IMR-90 (cell line): ENCODE data around the gene ATXN10. TPM values are rescaled to one million over a fixed set of nuclear protein-coding genes. Genes with fewer than 3 reads are reported as not detected.

Source experiments
- ATAC-seq: fragments of 200-7000 bp; cut with Tn5 transposase; 2 replicates; pipeline ENCODE4 v1.9.1; 2020; ENCODE audit warnings: low read depth, mild to moderate bottlenecking, moderate library complexity
- BruUV-seq: library from RNA; stranded (reverse); fragments of 400-500 nt; replicated peaks from 2 replicates; lab custom pipeline; 2021; lab: Mats Ljungman, UMichigan
- CTCF ChIA-PET: fragments of 300-600 bp; formaldehyde crosslinking; extraction: SDS; loops from one replicate; lab custom pipeline; 2021; ENCODE audit warnings: antibody characterized with exemption; lab: Yijun Ruan, JAX
- POLR2A ChIA-PET: fragments of 300-600 bp; sonication (Branson Sonifier 250); formaldehyde crosslinking; loops from one replicate; lab custom pipeline; 2022; ENCODE audit warnings: antibody characterized with exemption; ENCODE audit not compliant: unreplicated experiment; lab: Charles Lee
- DNase-seq: peaks from one replicate; pipeline ENCODE4 v3.0.0; 2013
- H2AFZ ChIP-seq: replicated peaks from 2 replicates; pipeline ENCODE3; 2013; ENCODE audit warnings: low read length, mild to moderate bottlenecking; ENCODE audit not compliant: poor library complexity
- H2AK5ac ChIP-seq: 2 replicates; pipeline ENCODE4 v1.6.1; 2013; ENCODE audit warnings: low read depth, low read length, inconsistent platforms
- H2AK9ac ChIP-seq: replicated peaks from 2 replicates; pipeline ENCODE3; 2013; ENCODE audit warnings: mild to moderate bottlenecking, low read depth, low read length, moderate library complexity; ENCODE audit not compliant: poor library complexity
- H2BK120ac ChIP-seq: 2 replicates; pipeline ENCODE4 v1.6.1; 2013; ENCODE audit warnings: low read depth, low read length, inconsistent platforms
- H2BK15ac ChIP-seq: 3 replicates; pipeline ENCODE4 v1.6.1; 2013; ENCODE audit warnings: low read depth, low read length, inconsistent platforms
- H2BK20ac ChIP-seq: 2 replicates; pipeline ENCODE4 v1.6.1; 2013; ENCODE audit warnings: low read depth, mild to moderate bottlenecking, inconsistent platforms, low read length, moderate library complexity
- H2BK5ac ChIP-seq: 2 replicates; pipeline ENCODE4 v1.6.1; 2013; ENCODE audit warnings: mild to moderate bottlenecking, low read depth, low read length, inconsistent platforms; ENCODE audit not compliant: poor library complexity, severe bottlenecking
- H3K14ac ChIP-seq: replicated peaks from 2 replicates; pipeline ENCODE4 v1.6.1; 2013; ENCODE audit warnings: low read depth, low read length, inconsistent platforms
- H3K18ac ChIP-seq: 2 replicates; pipeline ENCODE4 v1.6.1; 2013; ENCODE audit warnings: low read depth, low read length, control low read depth
- H3K23ac ChIP-seq: 2 replicates; pipeline ENCODE4 v1.6.1; 2013; ENCODE audit warnings: low read depth, low read length, inconsistent platforms
- H3K27ac ChIP-seq: 2 replicates; pipeline ENCODE4 v1.5.1; 2013; ENCODE audit warnings: mild to moderate bottlenecking, control low read depth, low read length; ENCODE audit not compliant: insufficient read depth
- H3K27me3 ChIP-seq: 2 replicates; pipeline ENCODE4 v1.6.1; 2013; ENCODE audit warnings: low read length; ENCODE audit not compliant: control insufficient read depth, insufficient read depth
- H3K36me3 ChIP-seq: 2 replicates; pipeline ENCODE4 v1.6.1; 2013; ENCODE audit warnings: low read length, mixed read lengths; ENCODE audit not compliant: control insufficient read depth, insufficient read depth
- H3K4ac ChIP-seq: 2 replicates; pipeline ENCODE4 v1.6.1; 2013; ENCODE audit warnings: low read depth, low read length, inconsistent platforms
- H3K4me1 ChIP-seq: 2 replicates; pipeline ENCODE4 v1.6.1; 2013; ENCODE audit warnings: low read length, mixed read lengths; ENCODE audit not compliant: control insufficient read depth, insufficient read depth
- H3K4me2 ChIP-seq: 2 replicates; pipeline ENCODE4 v1.6.1; 2013; ENCODE audit warnings: low read depth, mild to moderate bottlenecking, control low read depth, low read length, moderate library complexity
- H3K4me3 ChIP-seq: 2 replicates; pipeline ENCODE4 v1.5.1; 2013; ENCODE audit warnings: low read depth, mild to moderate bottlenecking, control low read depth, low read length, moderate library complexity; ENCODE audit not compliant: insufficient read depth
- H3K56ac ChIP-seq: 2 replicates; pipeline ENCODE4 v1.6.1; 2013; ENCODE audit warnings: low read length, inconsistent platforms; ENCODE audit not compliant: insufficient read depth; ENCODE audit errors: extremely low read depth
- H3K79me1 ChIP-seq, 2 experiments: 2 replicates each; pipeline ENCODE4 v1.6.1; 2013; ENCODE audit warnings: low read length in 2 of 2, inconsistent platforms in 1 of 2, low read depth in 1 of 2
- H3K9ac ChIP-seq: 2 replicates; pipeline ENCODE4 v1.6.1; 2013; ENCODE audit warnings: low read depth, low read length, control low read depth
- H3K9me1 ChIP-seq: 2 replicates; pipeline ENCODE4 v1.6.1; 2013; ENCODE audit warnings: low read length, inconsistent platforms; ENCODE audit not compliant: insufficient read depth
- H3K9me3 ChIP-seq: 2 replicates; pipeline ENCODE4 v1.6.1; 2013; ENCODE audit warnings: low read length; ENCODE audit not compliant: control insufficient read depth, insufficient read depth
- H4K20me1 ChIP-seq: 2 replicates; pipeline ENCODE4 v1.6.1; 2013; ENCODE audit warnings: low read length, inconsistent platforms; ENCODE audit not compliant: insufficient read depth
- H4K5ac ChIP-seq: 2 replicates; pipeline ENCODE4 v1.6.1; 2013; ENCODE audit warnings: mild to moderate bottlenecking, low read depth, low read length, control low read depth
- H4K8ac ChIP-seq, 2 experiments: 2 replicates each; pipeline ENCODE4 v1.6.1; 2013; ENCODE audit warnings: low read depth in 2 of 2, low read length in 2 of 2, control low read depth in 1 of 2, inconsistent platforms in 1 of 2
- H4K91ac ChIP-seq: 2 replicates; pipeline ENCODE4 v1.6.1; 2013; ENCODE audit warnings: low read depth, low read length, inconsistent platforms; ENCODE audit not compliant: insufficient read depth
- CEBPB ChIP-seq: IDR thresholded peaks from 2 replicates; pipeline ENCODE4 v1.6.1; 2012; ENCODE audit warnings: low read depth, low read length, improper control_type of control experiment
- CHD1 ChIP-seq: IDR thresholded peaks from 2 replicates; pipeline ENCODE4 v1.6.1; 2012; ENCODE audit warnings: low read depth, low read length, improper control_type of control experiment
- FOS ChIP-seq: fragments of 150-350 bp; IDR thresholded peaks from 2 replicates; pipeline ENCODE4 v1.6.1; 2016; ENCODE audit warnings: low read depth, low read length
- NFE2L2 ChIP-seq: fragments of 150-350 bp; IDR thresholded peaks from 2 replicates; pipeline ENCODE4 v1.6.1; 2016; ENCODE audit warnings: low read depth, mild to moderate bottlenecking, low read length
- RCOR1 ChIP-seq: IDR thresholded peaks from 2 replicates; pipeline ENCODE4 v1.6.1; 2012; ENCODE audit warnings: mild to moderate bottlenecking, low read length, improper control_type of control experiment; ENCODE audit not compliant: insufficient replicate concordance
- RFX5 ChIP-seq: IDR thresholded peaks from 2 replicates; pipeline ENCODE4 v1.8.0; 2012; ENCODE audit warnings: low read depth, mild to moderate bottlenecking, low read length, moderate library complexity
- USF2 ChIP-seq: fragments of 150-350 bp; IDR thresholded peaks from 2 replicates; pipeline ENCODE4 v1.6.1; 2017; ENCODE audit warnings: mild to moderate bottlenecking, antibody characterized with exemption, low read length, low read depth
- WGBS, 2 experiments: methylation state at CpG; one replicate each; pipeline versions ENCODE4 v1.1.5 to v1.1.7; 2013; ENCODE audit warnings: missing lambda C conversion rate in 2 of 2; ENCODE audit not compliant: insufficient read length in 1 of 2; ENCODE audit errors: extremely low coverage in 2 of 2; 5-methylcytosine and 5-hydroxymethylcytosine counted together
- dilution Hi-C: fragments of 300-500 bp; cut with HindIII; formaldehyde crosslinking; loops from one replicate; pipeline ENCODE4 v1.14.3; 2018; ENCODE audit warnings: low sequenced_read_pairs; ENCODE audit not compliant: unreplicated experiment
- in situ Hi-C: fragments of 300-500 bp; cut with MboI; formaldehyde crosslinking; loops from 3 replicates; pipeline ENCODE4 v1.14.3; 2019; ENCODE audit warnings: low sequenced_read_pairs, inconsistent platforms, mixed read lengths
- intact Hi-C: fragments of 100-400 bp; cut with micrococcal nuclease; formaldehyde crosslinking; loops from 2 replicates; pipeline ENCODE4 v1.10.0; 2022
- polyA plus RNA-seq, 3 experiments: library from polyadenylated mRNA; depleted of rRNA; stranded (reverse); fragments of >200 nt; gene quantifications; 2 replicates each; pipeline ENCODE4 v1.2.3, GENCODE V29; 2012; ENCODE audit warnings: low replicate concordance in 1 of 3
- total RNA-seq: library from RNA; depleted of rRNA; stranded (reverse); fragments of >200 nt; gene quantifications from 2 replicates; pipeline ENCODE4 v1.2.3, GENCODE V29; 2012

ATXN10 gene
- total and polyA plus RNA-seq, 2 of the 4 experiments (the other 2 are of a cell fraction), result 116 to 231 TPM

- intact Hi-C loops (loop anchor here (10.0 kb wide), 1 partner anchor 256 kb away; no protein-coding TSS in a partner anchor), dilution Hi-C loops (no loop called here), in situ Hi-C loops (loop anchor here (10.0 kb wide), 1 partner anchor 186 kb away; no protein-coding TSS in a partner anchor)
- H4K20me1 ChIP-seq, result peaks cover 18% of the 10 kb centered on the region; the same call in 1 of the 2 replicates
- no peaks in the 10 kb centered on the region for H3K27me3 ChIP-seq
- no CpG with 5 or more reads among the region's 8 CpGs for WGBS, 2 experiments
- no peak overlapping the region for H3K18ac ChIP-seq
- no peak for ATAC-seq
- peaks cover 13% of the 10 kb centered on the region for H3K36me3 ChIP-seq
- H3K4ac ChIP-seq, result no peak overlapping the region
- no peak overlapping the region for H3K27ac ChIP-seq
- H2BK5ac ChIP-seq, result no peak overlapping the region
- no peak overlapping the region for H3K56ac ChIP-seq
- CTCF ChIA-PET, result interaction anchor here (0.7 to 0.9 kb wide), 2 partner anchors 18 to 106 kb away, joined by 3 read pairs; no protein-coding TSS in a partner anchor
- no peak overlapping the region for H2BK120ac ChIP-seq
- no peak overlapping the region for H3K4me2 ChIP-seq
- TF ChIP-seq FOS, result no peak
- TF ChIP-seq CEBPB, result no peak
- no peak for TF ChIP-seq RCOR1
- TF ChIP-seq RFX5, result no peak
- TF ChIP-seq NFE2L2, result no peak
- TF ChIP-seq USF2, result no peak
- no peak for TF ChIP-seq CHD1
- H3K4me3 ChIP-seq, result no peak overlapping the region
- H3K9ac ChIP-seq, result no peak overlapping the region
- no TSS peak for BruUV-seq
- no peaks in the 10 kb centered on the region for H3K9me3 ChIP-seq
- no peak for DNase-seq
- H2AK9ac ChIP-seq, result no peak overlapping the region
- H3K79me1 ChIP-seq, result peaks cover 33 to 64% of the 10 kb centered on the region in 2 experiments; a peak in 3 of 4 replicates
- H3K23ac ChIP-seq, result no peak overlapping the region
- no peak overlapping the region for H2AK5ac ChIP-seq
- H2AFZ ChIP-seq, result no peak overlapping the region
- no peak overlapping the region for H4K91ac ChIP-seq
- H3K9me1 ChIP-seq, result peaks cover 25% of the 10 kb centered on the region
- H2BK15ac ChIP-seq, result no peak overlapping the region
- H3K4me1 ChIP-seq, result peaks cover 7% of the 10 kb centered on the region
- no peak overlapping the region for H2BK20ac ChIP-seq
- no peak overlapping the region for H3K14ac ChIP-seq
- no peak overlapping the region for H4K8ac ChIP-seq
- no peak overlapping the region for H4K5ac ChIP-seq
- POLR2A ChIA-PET, result no interaction called here
Observed at GRCh38 chr22:45840483-45840882, 168.8 kb downstream of the ATXN10 start.
